Brain microvascular endothelial cell (primary cell): Measurements from ENCODE around the gene ARHGAP20.

Source experiments
- DNase-seq: peaks from one replicate; pipeline ENCODE4 v3.0.0-alpha.2; 2020
- H3K27ac ChIP-seq: fragments of 250-450 bp; sonication (Bioruptor Pico); 2 replicates; pipeline ENCODE4 v1.5.1; 2020; ENCODE audit warnings: mild to moderate bottlenecking, moderate library complexity
- H3K27me3 ChIP-seq: fragments of 250-450 bp; sonication (Bioruptor Pico); replicated peaks from 2 replicates; pipeline ENCODE4 v1.5.1; 2020; ENCODE audit warnings: mild to moderate bottlenecking
- H3K36me3 ChIP-seq: fragments of 250-450 bp; sonication (Bioruptor Pico); replicated peaks from 2 replicates; pipeline ENCODE4 v1.5.1; 2020; ENCODE audit warnings: mild to moderate bottlenecking
- H3K4me3 ChIP-seq: 2 replicates; pipeline ENCODE4 v1.5.1; 2011; ENCODE audit warnings: low read depth, mild to moderate bottlenecking, control low read depth, low read length, moderate library complexity
- CTCF ChIP-seq: IDR thresholded peaks from 2 replicates; pipeline ENCODE4 v1.5.1; 2011; ENCODE audit warnings: low read depth, mild to moderate bottlenecking, moderate library complexity, low read length, control low read depth, inconsistent platforms; ENCODE audit errors: missing control alignments
- in situ Hi-C: cut with HindIII; loops from 2 replicates; pipeline ENCODE4 v1.10.0; 2017; ENCODE audit warnings: low sequenced_read_pairs, low pct_ligation_motif_present

The ARHGAP20 gene

GRCh38 chr11:110728476-110728875 lies 16.2 kb upstream of the ARHGAP20 start:
- in situ Hi-C loops, result no loop called here
- TF ChIP-seq CTCF, result no peak

GRCh38 chr11:110724358-110724757 lies 12.1 kb upstream of the ARHGAP20 start:
- Histone ChIP-seq H3K36me3 (no peaks in the 10 kb centered on the region), H3K27me3 (no peaks in the 10 kb centered on the region), H3K4me3 (no peak overlapping the region), H3K27ac (no peak overlapping the region)
- no peak for DNase-seq
- in situ Hi-C loops, result no loop called here
- TF ChIP-seq CTCF, result no peak

More at GRCh38 chr11:110728476-110728875, 16.2 kb upstream of the ARHGAP20 start:
- Histone ChIP-seq H3K4me3 (no peak overlapping the region), H3K27ac (no peak overlapping the region), H3K27me3 (no peaks in the 10 kb centered on the region), H3K36me3 (no peaks in the 10 kb centered on the region)
- DNase-seq, result no peak

GRCh38 chr11:110720431-110721275 lies 8.4 kb upstream of the ARHGAP20 start:
- in situ Hi-C loops, result no loop called here

GRCh38 chr11:110716361-110716760 lies 4.1 kb upstream of the ARHGAP20 start:
- Histone ChIP-seq H3K27me3 (peaks cover 15% of the 10 kb centered on the region), H3K27ac (no peak overlapping the region), H3K36me3 (no peaks in the 10 kb centered on the region), H3K4me3 (no peak overlapping the region)
- in situ Hi-C loops, result no loop called here
- DNase-seq, result no peak
- TF ChIP-seq CTCF, result no peak

More at GRCh38 chr11:110720431-110721275, 8.4 kb upstream of the ARHGAP20 start:
- Histone ChIP-seq H3K36me3 (no peaks in the 10 kb centered on the region), H3K27ac (no peak overlapping the region), H3K27me3 (no peaks in the 10 kb centered on the region), H3K4me3 (no peak overlapping the region)
- TF ChIP-seq CTCF, result no peak
- no peak for DNase-seq

- in situ Hi-C loops, result no loop called here
- H3K36me3 ChIP-seq, result no peaks in the 10 kb centered on the region
- DNase-seq, result no peak
- peaks cover 18% of the 10 kb centered on the region for H3K27me3 ChIP-seq
- TF ChIP-seq CTCF, result no peak
- no peak overlapping the region for H3K27ac ChIP-seq
- H3K4me3 ChIP-seq, result no peak overlapping the region
These were observed 3.3 kb upstream of the ARHGAP20 start for GRCh38 chr11:110715541-110715940.

- TF ChIP-seq CTCF, result no peak
- Histone ChIP-seq H3K4me3 (no peak overlapping the region), H3K27ac (no peak overlapping the region), H3K36me3 (no peaks in the 10 kb centered on the region), H3K27me3 (peaks cover 18% of the 10 kb centered on the region)
- in situ Hi-C loops, result no loop called here
- no peak for DNase-seq
These were observed 1.2 kb upstream of the ARHGAP20 start for GRCh38 chr11:110713449-110713776.
